Tibial artery (tissue), 4 donors: ENCODE data around the gene B3GALT5.

Source experiments
- DNase-seq, 2 donors: peaks; one replicate each; pipeline ENCODE4 v3.0.0-alpha.2; 2019
- H3K27ac ChIP-seq, 2 donors: fragments of 200-600 bp; sonication (generic) in 1 of 2; 1 replicate in 1 of 2; 2 replicates in 1 of 2; pipeline ENCODE4 v1.5.1; 2018 to 2019; ENCODE audit warnings: mild to moderate bottlenecking in 1 of 2
- H3K27me3 ChIP-seq, 2 donors: fragments of 200-600 bp; sonication (generic) in 1 of 2; one replicate each; pipeline versions ENCODE4 v1.5.1 to v1.6.0; 2016 to 2019
- H3K36me3 ChIP-seq, 3 donors: fragments of 200-600 bp; sonication (generic) in 2 of 3; one replicate each; pipeline ENCODE4 v1.5.1; 2016 to 2019; ENCODE audit warnings: mild to moderate bottlenecking in 2 of 3
- H3K4me1 ChIP-seq, 4 donors: fragments of 200-600 bp; sonication (generic) in 2 of 4; 1 replicate in 3 of 4; 2 replicates in 1 of 4; pipeline ENCODE4 v1.5.1; 2016 to 2019
- H3K4me3 ChIP-seq, 2 donors: fragments of 200-600 bp; sonication (generic) in 1 of 2; 1 replicate in 1 of 2; 2 replicates in 1 of 2; pipeline ENCODE4 v1.5.1; 2018 to 2019; ENCODE audit warnings: mild to moderate bottlenecking in 2 of 2
- H3K9me3 ChIP-seq, 3 donors: fragments of 200-600 bp; sonication (generic) in 1 of 3; one replicate each; pipeline ENCODE4 v1.5.1; 2016 to 2019
- CTCF ChIP-seq, 2 experiments: fragments of 200-600 bp in 1 of 2; fragments of 450-650 bp in 1 of 2; IDR thresholded peaks; one replicate each; pipeline ENCODE4 v1.5.1; 2017 to 2019; ENCODE audit warnings: antibody characterized with exemption in 2 of 2, mild to moderate bottlenecking in 1 of 2, moderate library complexity in 1 of 2
- intact Hi-C: fragments of 100-400 bp; cut with DNase I; formaldehyde crosslinking; loops from one replicate; pipeline ENCODE4 v1.15.0; 2023; ENCODE audit warnings: low total_unique reads

B3GALT5 gene

GRCh38 chr21:39666681-39667315, 54.1 kb downstream of the B3GALT5 start:
- no peak overlapping the region for H3K27ac ChIP-seq
- no peaks in the 10 kb centered on the region for H3K27me3 ChIP-seq
- intact Hi-C loops: no loop called here
- TF ChIP-seq CTCF (IDR thresholded peaks at IDR 0.05): no peak
- H3K4me3 ChIP-seq: no peak overlapping the region
- no peak for DNase-seq
- no peaks in the 10 kb centered on the region for H3K4me1 ChIP-seq
- no peaks in the 10 kb centered on the region for H3K9me3 ChIP-seq
- no peaks in the 10 kb centered on the region for H3K36me3 ChIP-seq

- Histone ChIP-seq H3K9me3 (no peaks in the 10 kb centered on the region), H3K4me3 (no peak overlapping the region), H3K27ac (no peak overlapping the region), H3K4me1 (no peaks in the 10 kb centered on the region), H3K36me3 (no peaks in the 10 kb centered on the region), H3K27me3 (no peaks in the 10 kb centered on the region)
- no peak for TF ChIP-seq CTCF (IDR thresholded peaks at IDR 0.05)
- DNase-seq: no peak
- intact Hi-C loops: no loop called here
Observed at GRCh38 chr21:39667353-39667891, 54.7 kb downstream of the B3GALT5 start.

- intact Hi-C loops: no loop called here
- TF ChIP-seq CTCF (IDR thresholded peaks at IDR 0.05): no peak
- DNase-seq: no peak
- H3K9me3 ChIP-seq: no peaks in the 10 kb centered on the region
- H3K4me3 ChIP-seq: no peak overlapping the region
- H3K27me3 ChIP-seq: no peaks in the 10 kb centered on the region
- no peak overlapping the region for H3K27ac ChIP-seq
- no peaks in the 10 kb centered on the region for H3K36me3 ChIP-seq
- no peaks in the 10 kb centered on the region for H3K4me1 ChIP-seq
Observed at GRCh38 chr21:39668369-39668768, 55.6 kb downstream of the B3GALT5 start.

GRCh38 chr21:39669485-39669884, 56.7 kb downstream of the B3GALT5 start:
- intact Hi-C loops: no loop called here
- Histone ChIP-seq H3K4me1 (no peaks in the 10 kb centered on the region), H3K4me3 (no peak overlapping the region), H3K27me3 (no peaks in the 10 kb centered on the region), H3K9me3 (no peaks in the 10 kb centered on the region), H3K36me3 (no peaks in the 10 kb centered on the region), H3K27ac (no peak overlapping the region)
- DNase-seq: no peak
- TF ChIP-seq CTCF (IDR thresholded peaks at IDR 0.05): no peak

- no peaks in the 10 kb centered on the region for H3K4me1 ChIP-seq
- H3K36me3 ChIP-seq: no peaks in the 10 kb centered on the region
- H3K4me3 ChIP-seq: no peak overlapping the region
- intact Hi-C loops: no loop called here
- no peak overlapping the region for H3K27ac ChIP-seq
- DNase-seq: no peak
- no peak for TF ChIP-seq CTCF (IDR thresholded peaks at IDR 0.05)
- no peaks in the 10 kb centered on the region for H3K27me3 ChIP-seq
- H3K9me3 ChIP-seq: no peaks in the 10 kb centered on the region
Observed at GRCh38 chr21:39669976-39670661, 57.4 kb downstream of the B3GALT5 start.
